ENCODE measurements around the gene UNC5A.

The UNC5A gene

GRCh38 chr5:176846335-176847140 lies 36.2 kb downstream of the UNC5A start:
- no peak for DNase-seq (ENCODE audit: low read depth, low spot score)

GRCh38 chr5:176847148-176847547 lies 36.8 kb downstream of the UNC5A start:
- DNase-seq (ENCODE audit: low read depth, low spot score) = no peak

GRCh38 chr5:176847726-176848290 lies 37.4 kb downstream of the UNC5A start:
- no peak for DNase-seq (ENCODE audit: low read depth, low spot score)

- DNase-seq (ENCODE audit: low read depth, low spot score) = no peak
Measured at GRCh38 chr5:176848651-176849050, 38.3 kb downstream of the UNC5A start.

GRCh38 chr5:176849611-176850227 lies 39.4 kb downstream of the UNC5A start:
- no peak for DNase-seq (ENCODE audit: low read depth, low spot score)

GRCh38 chr5:176850371-176851245 lies 40.2 kb downstream of the UNC5A start:
- no peak for DNase-seq (ENCODE audit: low read depth, low spot score)

- no peak for DNase-seq (ENCODE audit: low read depth, low spot score)
Measured at GRCh38 chr5:176851380-176851779, 41.0 kb downstream of the UNC5A start.

- DNase-seq (ENCODE audit: low read depth, low spot score) = no peak
Measured at GRCh38 chr5:176851871-176852658, 41.7 kb downstream of the UNC5A start.

- DNase-seq (ENCODE audit: low read depth, low spot score) = no peak
Measured at GRCh38 chr5:176853151-176853778, 42.9 kb downstream of the UNC5A start.

GRCh38 chr5:176854164-176854563 lies 43.8 kb downstream of the UNC5A start:
- no peak for DNase-seq (ENCODE audit: low read depth, low spot score)

- no peak for DNase-seq (ENCODE audit: low read depth, low spot score)
Measured at GRCh38 chr5:176855598-176855997, 45.2 kb downstream of the UNC5A start.

- no peak for DNase-seq (ENCODE audit: low read depth, low spot score)
Measured at GRCh38 chr5:176856746-176857145, 46.4 kb downstream of the UNC5A start.

GRCh38 chr5:176857216-176857893 lies 47.0 kb downstream of the UNC5A start:
- DNase-seq (ENCODE audit: low read depth, low spot score) = no peak

GRCh38 chr5:176857894-176858273 lies 47.5 kb downstream of the UNC5A start:
- no peak for DNase-seq (ENCODE audit: low read depth, low spot score)

- DNase-seq (ENCODE audit: low read depth, low spot score) = no peak
Measured at GRCh38 chr5:176859916-176860315, 49.6 kb downstream of the UNC5A start.

GRCh38 chr5:176860381-176860780 lies 50.0 kb downstream of the UNC5A start:
- no peak for DNase-seq (ENCODE audit: low read depth, low spot score)

GRCh38 chr5:176861276-176861675 lies 50.9 kb downstream of the UNC5A start:
- DNase-seq (ENCODE audit: low read depth, low spot score) = no peak

- DNase-seq (ENCODE audit: low read depth, low spot score) = no peak
Measured at GRCh38 chr5:176862330-176862995, 52.1 kb downstream of the UNC5A start.

- no peak for DNase-seq (ENCODE audit: low read depth, low spot score)
Measured at GRCh38 chr5:176863041-176863764, 52.8 kb downstream of the UNC5A start.

Data from activated CD4-positive, CD25-positive, alpha-beta regulatory T cell treated with anti-CD3 and anti-CD28 coated beads, Interleukin-2, amount 50 U/mL, for 16 hours (primary cell).